Measurements from ENCODE around the gene GUK1. TPM values are rescaled to one million over a fixed set of nuclear protein-coding genes. Genes with fewer than 3 reads are reported as not detected.

Gene GUK1
- total RNA-seq, 2 donors from 2014 or later: 130 to 148 TPM

DNA sequence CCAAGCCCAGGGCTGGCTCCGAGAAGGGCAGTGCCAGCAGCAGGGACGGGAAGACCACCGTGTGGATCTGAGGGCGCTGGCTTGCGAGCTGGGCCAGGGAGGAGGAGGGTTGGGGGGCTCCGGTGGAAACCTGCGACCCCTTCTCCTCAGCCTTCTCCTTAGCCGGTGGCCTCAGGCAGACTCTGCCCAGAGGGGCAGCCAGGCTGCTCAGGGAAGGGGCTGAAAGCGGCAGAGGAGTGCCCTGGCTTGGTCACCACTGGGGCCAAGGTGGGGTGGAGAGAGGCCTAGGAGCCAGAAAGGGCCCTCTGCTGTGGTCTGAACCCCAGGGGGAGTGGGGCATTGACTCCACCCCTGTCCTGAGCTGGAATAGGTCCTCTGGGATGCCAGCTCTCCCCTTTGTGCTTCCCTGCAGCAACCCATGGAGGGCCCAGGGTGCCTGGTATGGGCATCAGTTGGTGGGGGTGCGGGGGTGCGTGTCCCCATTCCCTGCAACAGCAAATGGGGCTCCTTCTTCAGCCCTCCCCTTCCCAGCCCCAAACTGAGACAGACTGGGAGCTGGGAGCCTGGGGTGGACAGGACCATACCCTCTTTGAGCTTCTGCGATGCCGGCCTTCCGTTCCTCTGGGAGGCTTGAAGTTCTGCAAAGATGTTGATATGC is 19.1 kb downstream of the GUK1 start:
- Mint-ChIP-seq H3K9me3 (no peaks in the 10 kb centered on the region), H3K27ac (no peak overlapping the region), H3K27me3 (ENCODE audit: low read depth) (no peaks in the 10 kb centered on the region), H3K36me3 (ENCODE audit: insufficient read depth in 2 of 2) (no peaks in the 10 kb centered on the region), H3K4me3 (no peak overlapping the region), H3K4me1 (ENCODE audit: low read depth) (peaks cover 25% of the 10 kb centered on the region)
- DNase-seq (no peak), ATAC-seq (replicated peaks in 1 of 2) (no peak)

DNA sequence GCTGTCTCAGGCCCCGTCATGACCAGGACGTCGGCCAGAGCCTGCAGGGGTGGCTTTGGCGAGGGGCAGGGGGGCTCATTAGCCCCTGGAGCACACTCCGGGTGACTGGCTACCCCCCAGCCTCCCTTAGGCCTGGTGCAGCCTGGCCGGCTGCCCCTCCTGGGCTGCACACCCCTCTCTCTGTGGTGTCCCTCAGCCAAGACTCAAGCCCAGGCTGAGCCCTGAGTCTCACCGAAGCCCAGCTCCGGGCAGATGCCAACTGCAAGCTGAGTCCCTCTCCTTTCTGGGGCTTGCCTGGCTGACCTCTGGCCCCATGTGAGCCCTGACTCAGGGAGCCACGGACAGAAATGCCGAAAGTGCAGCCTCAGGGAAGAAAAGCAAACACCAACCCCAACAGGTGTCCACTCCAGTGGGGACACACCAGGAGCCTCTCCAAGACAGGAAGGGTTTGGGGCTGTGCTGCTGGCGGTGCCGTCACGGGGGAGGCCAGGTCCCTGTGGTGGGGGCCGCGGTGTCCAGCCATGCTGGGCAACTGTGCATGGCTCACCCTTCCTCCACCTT is 20.2 kb downstream of the GUK1 start:
- Mint-ChIP-seq H3K9me3 (no peaks in the 10 kb centered on the region), H3K36me3 (ENCODE audit: insufficient read depth in 2 of 2) (no peaks in the 10 kb centered on the region), H3K27me3 (ENCODE audit: low read depth) (no peaks in the 10 kb centered on the region), H3K4me1 (ENCODE audit: low read depth) (peaks cover 25% of the 10 kb centered on the region), H3K27ac (no peak overlapping the region), H3K4me3 (no peak overlapping the region)
- no peak for ATAC-seq (replicated peaks in 1 of 2)
- DNase-seq: no peak

DNA sequence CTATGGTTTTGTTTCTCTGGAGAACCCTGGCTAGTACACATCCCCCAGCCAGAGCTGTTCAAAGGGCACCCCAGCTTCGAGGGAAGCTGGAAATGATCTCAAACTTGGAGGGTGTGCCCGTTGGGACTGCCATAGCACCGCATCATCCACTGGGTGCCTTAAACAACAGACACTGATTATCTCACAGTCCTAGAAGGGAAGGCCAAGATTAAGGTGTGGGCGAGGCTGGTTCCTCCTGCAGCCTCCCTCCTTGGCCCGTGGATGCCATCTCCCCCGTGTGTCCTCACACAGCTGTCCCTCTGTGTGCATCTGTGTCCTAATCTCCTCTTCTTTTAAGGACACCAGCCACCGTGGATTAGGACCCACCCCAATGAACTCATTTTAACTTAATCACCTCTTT is 21.3 kb downstream of the GUK1 start:
- H3K27ac Mint-ChIP-seq: no peak overlapping the region
- H3K9me3 Mint-ChIP-seq: no peaks in the 10 kb centered on the region
- H3K36me3 Mint-ChIP-seq (ENCODE audit: insufficient read depth in 2 of 2): no peaks in the 10 kb centered on the region
- no peak overlapping the region for H3K4me3 Mint-ChIP-seq
- peaks cover 23% of the 10 kb centered on the region for H3K4me1 Mint-ChIP-seq (ENCODE audit: low read depth)
- DNase-seq: no peak
- ATAC-seq (replicated peaks in 1 of 2): no peak
- H3K27me3 Mint-ChIP-seq (ENCODE audit: low read depth): no peaks in the 10 kb centered on the region

DNA sequence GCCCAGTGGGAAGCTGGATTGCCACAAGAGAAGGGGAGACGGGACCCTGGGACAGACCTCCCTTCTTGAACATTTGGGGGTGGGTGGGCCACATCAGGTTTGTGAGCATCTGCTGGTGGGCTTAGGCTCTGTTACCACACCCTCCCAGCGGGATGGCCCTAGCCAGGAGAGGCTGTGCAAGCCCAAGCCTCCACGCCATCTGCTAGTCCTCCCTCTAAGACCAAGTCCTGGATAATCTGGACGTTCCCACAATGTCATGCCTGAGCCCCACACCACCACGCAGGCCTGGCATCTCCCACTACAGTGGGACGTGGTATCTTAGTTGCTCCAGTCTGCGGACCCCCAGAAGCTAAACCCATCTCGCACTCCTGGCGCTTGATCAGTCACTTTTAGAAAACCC is 21.8 kb downstream of the GUK1 start:
- DNase-seq (no peak), ATAC-seq (replicated peaks in 1 of 2) (no peak)
- Mint-ChIP-seq H3K27me3 (ENCODE audit: low read depth) (no peaks in the 10 kb centered on the region), H3K27ac (no peak overlapping the region), H3K4me3 (no peak overlapping the region), H3K9me3 (no peaks in the 10 kb centered on the region), H3K36me3 (ENCODE audit: insufficient read depth in 2 of 2) (no peaks in the 10 kb centered on the region), H3K4me1 (ENCODE audit: low read depth) (peaks cover 28% of the 10 kb centered on the region)

DNA sequence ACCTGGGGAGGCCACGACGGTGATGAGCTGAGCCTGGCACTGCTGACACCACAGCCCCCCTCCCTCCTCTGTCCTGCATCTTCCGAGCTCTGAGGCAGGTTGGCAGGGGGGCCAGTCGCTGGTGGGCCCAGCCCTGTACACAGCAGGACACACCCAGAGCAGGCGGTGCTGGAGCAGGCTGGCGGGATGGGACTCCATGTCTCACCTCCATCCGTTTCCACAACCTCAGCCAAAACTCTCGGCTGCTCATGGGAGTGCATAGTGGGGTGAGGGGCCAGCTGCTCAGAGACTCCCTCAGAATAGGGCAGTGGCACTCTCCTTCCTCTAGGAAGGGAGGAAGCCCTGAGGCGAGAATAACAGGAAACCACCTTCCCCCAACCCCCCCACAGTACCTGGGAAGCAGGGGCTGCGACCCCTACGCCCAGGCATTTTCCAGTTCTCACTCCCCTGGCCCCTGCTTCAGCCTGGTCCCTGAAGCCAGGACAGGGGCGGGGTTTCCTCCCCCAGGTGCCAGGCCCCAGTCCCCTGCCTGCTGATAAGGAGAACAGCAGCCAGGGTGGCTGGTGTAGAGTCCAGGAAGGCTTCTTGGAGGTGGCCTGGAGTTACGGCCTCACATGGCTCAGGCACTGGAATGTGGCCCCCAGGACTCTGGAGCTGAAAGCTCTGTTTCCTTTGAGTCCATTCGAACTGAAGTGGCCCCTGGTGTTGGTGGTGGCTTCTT is 22.4 kb downstream of the GUK1 start:
- ATAC-seq (replicated peaks in 1 of 2): no peak
- peaks cover 30% of the 10 kb centered on the region for H3K4me1 Mint-ChIP-seq (ENCODE audit: low read depth)
- no peak overlapping the region for H3K27ac Mint-ChIP-seq
- no peaks in the 10 kb centered on the region for H3K9me3 Mint-ChIP-seq
- no peaks in the 10 kb centered on the region for H3K27me3 Mint-ChIP-seq (ENCODE audit: low read depth)
- no peaks in the 10 kb centered on the region for H3K36me3 Mint-ChIP-seq (ENCODE audit: insufficient read depth in 2 of 2)
- H3K4me3 Mint-ChIP-seq: no peak overlapping the region
- no peak for DNase-seq

DNA sequence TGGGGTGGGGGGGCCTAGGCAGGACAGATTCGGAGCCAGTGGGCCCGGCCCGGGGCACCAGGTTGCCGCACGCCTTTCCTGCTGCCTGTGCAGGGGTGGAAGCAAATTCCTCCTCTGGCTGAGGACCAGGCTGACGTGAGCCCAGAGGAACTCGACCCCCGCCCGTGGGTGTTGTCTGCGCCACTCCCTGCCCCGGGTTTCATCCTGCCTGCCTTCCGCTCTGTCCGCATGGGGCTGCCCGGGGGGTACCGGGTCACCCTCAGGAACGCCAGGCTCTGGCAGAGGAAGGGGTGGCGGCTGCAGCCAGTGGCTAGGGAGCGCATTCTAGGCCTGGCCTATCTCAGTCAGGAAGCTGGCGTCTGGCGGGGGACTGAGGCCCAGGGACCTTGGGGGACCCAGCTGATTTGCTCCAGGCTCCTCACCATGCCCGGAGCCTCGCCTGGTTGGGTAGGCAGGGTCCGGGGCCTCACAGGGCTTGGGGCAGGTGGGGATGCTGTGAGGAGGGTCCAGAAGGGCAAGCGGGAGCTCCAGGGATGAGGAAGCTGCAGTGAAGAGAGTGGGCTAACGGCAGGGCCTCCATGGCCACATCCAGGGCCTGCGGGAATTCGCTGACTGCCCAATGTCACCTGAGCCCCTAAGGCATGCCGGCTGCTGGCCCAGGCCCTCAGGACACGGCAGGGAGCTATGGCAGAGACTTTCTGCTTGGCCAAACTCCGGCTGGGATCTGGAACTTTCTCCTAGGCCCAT is 23.1 kb downstream of the GUK1 start:
- H3K27ac Mint-ChIP-seq: no peak overlapping the region

DNA sequence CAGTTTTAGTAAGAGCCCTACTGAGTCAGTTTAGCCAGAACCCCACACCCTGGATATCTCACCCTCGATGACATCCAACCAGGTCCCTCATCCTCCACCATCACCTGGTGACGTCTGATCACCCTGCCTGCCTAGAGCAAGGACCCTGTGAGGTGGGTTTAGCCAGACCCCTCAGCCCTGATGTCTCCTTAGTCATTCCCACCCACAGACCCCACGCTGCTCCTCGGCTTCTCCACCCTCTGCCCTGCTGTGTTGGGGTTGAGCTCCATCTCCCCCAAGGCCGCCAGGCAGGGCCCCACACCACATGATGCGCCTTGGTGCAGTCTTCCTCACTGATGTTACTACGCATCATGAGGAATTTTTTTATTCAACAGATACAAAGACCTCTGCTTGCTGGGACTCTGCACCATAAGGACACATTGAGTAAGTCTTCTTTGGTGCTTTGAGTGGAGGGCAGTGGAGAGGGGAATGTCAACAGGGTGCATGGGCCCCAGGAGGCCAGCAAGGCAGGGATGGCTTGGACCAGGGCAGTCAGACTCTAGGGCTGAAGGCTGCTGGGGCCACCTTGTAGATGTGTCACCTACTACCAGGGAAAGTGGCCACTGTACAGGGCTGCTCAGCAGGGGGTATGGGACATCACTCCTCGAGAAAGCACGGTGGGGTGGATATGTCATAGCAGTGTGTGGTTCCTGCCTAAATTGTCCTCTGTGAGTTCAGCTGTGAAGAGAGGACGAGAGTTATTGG is 23.9 kb downstream of the GUK1 start:
- no peaks in the 10 kb centered on the region for H3K27me3 Mint-ChIP-seq (ENCODE audit: low read depth)
- peak overlapping the region; percentile 78 to 87 for H3K4me3 Mint-ChIP-seq
- H3K9me3 Mint-ChIP-seq: no peaks in the 10 kb centered on the region
- peaks cover 30% of the 10 kb centered on the region for H3K4me1 Mint-ChIP-seq (ENCODE audit: low read depth)
- DNase-seq (no peak), ATAC-seq (replicated peaks in 1 of 2) (no peak)
- no peaks in the 10 kb centered on the region for H3K36me3 Mint-ChIP-seq (ENCODE audit: insufficient read depth in 2 of 2)
- H3K27ac Mint-ChIP-seq: no peak overlapping the region

More for the DNA sequence above, 23.1 kb downstream of the GUK1 start:
- H3K4me1 Mint-ChIP-seq (ENCODE audit: low read depth): peaks cover 30% of the 10 kb centered on the region
- DNase-seq: no peak
- no peaks in the 10 kb centered on the region for H3K9me3 Mint-ChIP-seq
- no peaks in the 10 kb centered on the region for H3K36me3 Mint-ChIP-seq (ENCODE audit: insufficient read depth in 2 of 2)
- ATAC-seq (replicated peaks in 1 of 2): no peak
- no peak overlapping the region for H3K4me3 Mint-ChIP-seq
- no peaks in the 10 kb centered on the region for H3K27me3 Mint-ChIP-seq (ENCODE audit: low read depth)

DNA sequence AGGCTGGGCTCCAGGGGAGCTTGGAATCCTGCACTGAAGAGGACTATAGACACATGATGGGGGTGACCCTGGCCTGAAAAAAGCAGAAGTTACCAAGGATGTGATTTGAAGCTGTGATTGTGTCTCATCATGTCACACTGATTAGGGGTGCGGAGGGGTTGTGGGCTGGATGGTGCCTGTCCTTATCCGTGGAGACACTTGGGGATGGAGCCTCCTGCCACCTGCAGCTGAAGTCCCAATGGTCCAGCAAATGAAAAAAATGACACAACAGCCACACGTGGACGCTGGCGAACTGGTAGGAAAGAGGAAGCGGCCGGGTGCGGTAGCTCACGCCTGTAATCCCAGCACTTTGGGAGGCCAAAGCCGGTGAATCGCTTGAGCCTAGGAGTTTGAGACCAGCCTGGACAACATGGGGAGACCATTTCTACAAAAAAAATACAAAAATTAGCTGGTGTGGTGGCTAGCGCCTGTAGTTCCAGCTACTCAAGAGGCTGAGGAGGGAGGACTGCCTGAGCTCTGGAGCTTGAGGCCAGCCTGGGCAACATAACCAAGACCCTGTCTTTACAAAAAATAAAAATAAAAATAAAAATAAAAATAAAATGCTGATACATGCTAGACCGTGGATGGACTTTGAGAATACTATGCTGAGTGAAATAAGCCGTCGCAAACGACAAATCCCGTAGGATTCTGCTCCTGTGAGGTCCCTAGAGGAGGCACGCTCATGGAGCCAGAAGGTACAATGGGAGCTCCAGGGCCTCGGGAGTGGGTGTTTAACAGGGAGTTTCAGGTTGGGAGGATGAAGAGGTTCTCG is 24.7 kb downstream of the GUK1 start:
- H3K27ac Mint-ChIP-seq: peak overlapping the region; percentile 83
- ATAC-seq (replicated peaks in 1 of 2): no peak
- H3K9me3 Mint-ChIP-seq: no peaks in the 10 kb centered on the region
- no peaks in the 10 kb centered on the region for H3K27me3 Mint-ChIP-seq (ENCODE audit: low read depth)
- H3K4me1 Mint-ChIP-seq (ENCODE audit: low read depth): peaks cover 30% of the 10 kb centered on the region
- no peaks in the 10 kb centered on the region for H3K36me3 Mint-ChIP-seq (ENCODE audit: insufficient read depth in 2 of 2)
- no peak for DNase-seq
- H3K4me3 Mint-ChIP-seq: peak overlapping the region; percentile 78 to 87

DNA sequence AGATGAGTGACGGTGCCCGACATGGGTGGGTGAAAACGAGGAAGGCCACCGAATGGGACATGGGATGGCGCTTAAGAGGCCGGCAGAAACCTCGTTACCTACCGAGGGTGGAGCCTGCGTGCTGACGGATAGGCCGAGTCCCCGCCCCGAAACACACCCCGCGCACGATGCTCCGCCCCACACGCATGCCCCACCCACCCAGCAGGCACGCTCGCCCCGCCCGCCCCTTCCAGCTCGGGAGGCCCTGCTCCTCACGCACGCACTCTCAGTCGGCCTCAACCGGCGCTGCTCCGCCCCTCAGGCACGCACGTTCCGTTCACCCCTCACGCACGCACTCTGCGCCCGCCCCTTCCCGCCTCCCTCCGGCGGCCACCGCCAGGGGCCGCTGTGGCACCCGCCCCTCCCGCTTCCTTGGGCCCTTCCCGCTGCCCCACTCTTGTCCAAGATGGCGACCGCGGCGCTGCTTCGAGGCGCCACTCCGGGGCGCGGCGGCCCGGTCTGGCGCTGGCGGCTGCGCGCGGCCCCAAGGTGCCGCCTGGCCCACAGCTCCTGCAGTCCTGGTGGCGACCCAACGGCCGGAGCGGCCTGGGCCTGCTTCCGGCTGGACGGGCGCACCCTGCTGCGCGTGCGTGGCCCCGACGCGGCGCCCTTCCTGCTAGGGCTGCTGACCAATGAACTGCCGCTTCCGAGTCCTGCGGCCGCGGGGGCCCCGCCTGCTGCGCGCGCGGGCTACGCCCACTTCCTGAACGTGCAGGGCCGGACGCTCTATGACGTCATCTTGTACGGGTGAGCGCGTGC is 25.5 kb downstream of the GUK1 start, which contains the start of gene IBA57:
Gene IBA57, plus strand, starts transcription at position 433 of the 798 bp plus-strand sequence. Its CDS starts 13 bp downstream, at position 446.
- DNase-seq (peak; percentile 99 to 100), ATAC-seq (replicated peaks in 1 of 2) (peak; percentile 88 to 89)
- Mint-ChIP-seq H3K27me3 (ENCODE audit: low read depth) (no peaks in the 10 kb centered on the region), H3K27ac (peak within 1 kb of the TSS; percentile 94), H3K36me3 (ENCODE audit: insufficient read depth in 2 of 2) (no peaks in the 10 kb centered on the region), H3K4me3 (peak within 1 kb of the TSS; percentile 84 to 87), H3K4me1 (ENCODE audit: low read depth) (peaks cover 30% of the 10 kb centered on the region), H3K9me3 (no peaks in the 10 kb centered on the region)

DNA sequence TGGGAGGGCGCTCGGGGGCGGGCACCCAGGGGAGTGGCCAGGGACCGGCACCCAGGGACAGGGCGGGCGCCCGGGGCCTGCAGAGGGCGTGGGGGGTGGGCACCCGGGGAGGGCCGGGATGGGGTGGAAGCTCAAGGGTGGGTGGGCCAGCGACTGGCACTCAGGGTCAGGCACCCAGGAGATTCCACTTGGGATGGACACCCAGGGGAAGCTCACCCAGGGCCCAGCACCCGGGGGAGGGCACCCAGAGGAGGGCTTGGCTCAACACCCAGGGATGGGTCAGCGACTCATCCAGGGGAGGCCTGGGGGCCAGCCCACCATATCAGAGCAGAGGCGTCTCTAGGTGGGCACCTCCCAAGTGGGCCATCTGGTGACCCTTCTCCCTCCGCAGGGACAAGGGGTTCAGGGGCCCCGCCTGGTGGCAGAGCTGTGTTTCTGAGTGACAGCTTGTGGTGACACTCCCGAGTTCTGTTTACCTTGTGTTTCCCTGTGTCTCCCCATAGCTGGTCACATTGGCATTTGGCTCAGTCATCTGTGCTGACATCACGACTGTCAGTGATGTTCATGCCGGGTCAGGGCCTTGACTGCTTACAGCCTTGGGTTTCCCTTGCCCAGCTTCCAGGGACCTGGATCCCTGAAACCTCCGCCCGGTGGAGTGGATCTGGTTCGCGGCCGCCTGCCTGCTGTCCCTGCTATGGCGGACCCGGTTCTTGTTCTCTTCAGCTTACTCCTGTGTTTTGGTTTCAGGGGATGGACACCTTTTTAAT is 26.3 kb downstream of the GUK1 start:
- peak; percentile 4 to 16 for ATAC-seq (replicated peaks in 1 of 2)
- no peaks in the 10 kb centered on the region for H3K36me3 Mint-ChIP-seq (ENCODE audit: insufficient read depth in 2 of 2)
- peak; percentile 58 to 63 for DNase-seq
- H3K27ac Mint-ChIP-seq: peak overlapping the region; percentile 94
- no peaks in the 10 kb centered on the region for H3K27me3 Mint-ChIP-seq (ENCODE audit: low read depth)
- H3K4me1 Mint-ChIP-seq (ENCODE audit: low read depth): peaks cover 30% of the 10 kb centered on the region
- no peaks in the 10 kb centered on the region for H3K9me3 Mint-ChIP-seq
- H3K4me3 Mint-ChIP-seq: peak overlapping the region; percentile 71 to 84

Data from activated T-cell treated with anti-CD3 and anti-CD28 coated beads, Interleukin-2, amount 50 U/mL, for 72 hours (primary cell).